Astrocyte (in vitro differentiated cells and primary cell): Measurements from ENCODE around the gene WWC2. TPM values are rescaled to one million over a fixed set of nuclear protein-coding genes. Genes with fewer than 3 reads are reported as not detected.
A peak's percentile ranks its signal among the peaks of the same experiment; 100 is the strongest.

Source experiments
- DNase-seq: peaks from one replicate; pipeline ENCODE4 v3.0.0-alpha.2; 2010; ENCODE audit warnings: low read depth
- FAIRE-seq: peaks from 2 replicates; lab custom pipeline; 2011; peaks lifted over from hg19 to GRCh38; lab: Jason Lieb, UNC
- H2AFZ ChIP-seq: 2 replicates; pipeline ENCODE4 v1.6.0; 2012; ENCODE audit warnings: low read depth, low read length, inconsistent platforms
- H3K27ac ChIP-seq: 2 replicates; pipeline ENCODE4 v1.5.1; 2011; ENCODE audit warnings: low read depth, low read length, inconsistent platforms
- H3K27me3 ChIP-seq: 2 replicates; pipeline ENCODE4 v1.6.0; 2011; ENCODE audit warnings: low read length, inconsistent platforms; ENCODE audit not compliant: insufficient read depth
- H3K36me3 ChIP-seq: 2 replicates; pipeline ENCODE4 v1.5.1; 2011; ENCODE audit warnings: low read length, inconsistent platforms; ENCODE audit not compliant: insufficient read depth
- H3K4me1 ChIP-seq: 2 replicates; pipeline ENCODE4 v1.5.1; 2011; ENCODE audit warnings: low read length, inconsistent platforms; ENCODE audit not compliant: insufficient read depth
- H3K4me2 ChIP-seq: 2 replicates; pipeline ENCODE4 v1.6.0; 2012; ENCODE audit warnings: low read length, inconsistent platforms
- H3K4me3 ChIP-seq: 2 replicates; pipeline ENCODE4 v1.5.1; 2011; ENCODE audit warnings: low read depth, mild to moderate bottlenecking, low read length, inconsistent platforms; ENCODE audit not compliant: insufficient read depth
- H3K79me2 ChIP-seq: 2 replicates; pipeline ENCODE4 v1.6.0; 2012; ENCODE audit warnings: mild to moderate bottlenecking, low read length, inconsistent platforms; ENCODE audit not compliant: insufficient read depth
- H3K9ac ChIP-seq: 2 replicates; pipeline ENCODE4 v1.6.0; 2012; ENCODE audit warnings: mild to moderate bottlenecking, low read length, inconsistent platforms
- H3K9me3 ChIP-seq: 2 replicates; pipeline ENCODE4 v1.5.1; 2012; ENCODE audit warnings: low read depth, mild to moderate bottlenecking, low read length, inconsistent platforms; ENCODE audit not compliant: insufficient read depth
- H4K20me1 ChIP-seq: 2 replicates; pipeline ENCODE4 v1.6.0; 2012; ENCODE audit warnings: low read length, inconsistent platforms; ENCODE audit not compliant: insufficient read depth
- H3K27ac Mint-ChIP-seq: one replicate; pipeline ENCODE4 v1.8.0; 2021; ENCODE audit warnings: mild to moderate bottlenecking, mixed read lengths; ENCODE audit not compliant: unreplicated experiment
- H3K27me3 Mint-ChIP-seq: one replicate; pipeline ENCODE4 v1.8.0; 2021; ENCODE audit warnings: low read depth, mixed read lengths; ENCODE audit not compliant: unreplicated experiment
- H3K36me3 Mint-ChIP-seq: one replicate; pipeline ENCODE4 v1.8.0; 2021; ENCODE audit warnings: low read depth, mixed read lengths; ENCODE audit not compliant: unreplicated experiment
- H3K4me1 Mint-ChIP-seq: one replicate; pipeline ENCODE4 v1.8.0; 2021; ENCODE audit warnings: low read depth, mixed read lengths; ENCODE audit not compliant: unreplicated experiment
- H3K4me3 Mint-ChIP-seq: one replicate; pipeline ENCODE4 v1.8.0; 2021; ENCODE audit warnings: mild to moderate bottlenecking, moderate library complexity, mixed read lengths; ENCODE audit not compliant: unreplicated experiment
- H3K9me3 Mint-ChIP-seq: one replicate; pipeline ENCODE4 v1.8.0; 2021; ENCODE audit warnings: mild to moderate bottlenecking, mixed read lengths; ENCODE audit not compliant: unreplicated experiment
- CTCF ChIP-seq: IDR thresholded peaks from 2 replicates; pipeline ENCODE4 v1.5.1; 2011; ENCODE audit warnings: low read depth, mild to moderate bottlenecking, inconsistent platforms, low read length, moderate library complexity; ENCODE audit not compliant: insufficient read depth
- EZH2 ChIP-seq: IDR thresholded peaks from 2 replicates; pipeline ENCODE4 v1.6.1; 2012; ENCODE audit warnings: mild to moderate bottlenecking, low read length, inconsistent platforms; ENCODE audit not compliant: insufficient read depth
- total RNA-seq: library from RNA; stranded (reverse); gene quantifications from 2 replicates; pipeline ENCODE4 v1.2.1, GENCODE V29; 2021

WWC2 gene
- total RNA-seq, 1 donor from 2014 or later: 62.6 TPM

- H2AFZ ChIP-seq: no peak overlapping the region
- H3K27ac ChIP-seq: no peak overlapping the region
- H3K4me1 ChIP-seq: peaks cover 18% of the 10 kb centered on the region
- no peaks in the 10 kb centered on the region for H3K9me3 ChIP-seq
- no peak overlapping the region for H3K4me2 ChIP-seq
- no peaks in the 10 kb centered on the region for H3K36me3 ChIP-seq
- H3K27me3 ChIP-seq: no peaks in the 10 kb centered on the region
- DNase-seq (no peak), FAIRE-seq (no peak)
- H4K20me1 ChIP-seq: no peaks in the 10 kb centered on the region
- Mint-ChIP-seq H3K27me3 (peaks cover 4% of the 10 kb centered on the region), H3K27ac (no peak overlapping the region), H3K4me3 (no peak overlapping the region), H3K4me1 (peaks cover 36% of the 10 kb centered on the region), H3K9me3 (peaks cover 2% of the 10 kb centered on the region), H3K36me3 (peaks cover 2% of the 10 kb centered on the region)
- H3K79me2 ChIP-seq: no peaks in the 10 kb centered on the region
- H3K4me3 ChIP-seq: no peak overlapping the region
- TF ChIP-seq CTCF (no peak), EZH2 (no peak)
- H3K9ac ChIP-seq: no peak overlapping the region
Measured at GRCh38 chr4:183332447-183332846, 233.4 kb downstream of the WWC2 start.

GRCh38 chr4:183333202-183333601 lies 234.1 kb downstream of the WWC2 start:
- FAIRE-seq (no peak), DNase-seq (no peak)
- Histone ChIP-seq H3K36me3 (no peaks in the 10 kb centered on the region), H3K27ac (no peak overlapping the region), H3K9me3 (no peaks in the 10 kb centered on the region), H3K9ac (no peak overlapping the region), H3K4me2 (no peak overlapping the region), H4K20me1 (no peaks in the 10 kb centered on the region), H3K27me3 (no peaks in the 10 kb centered on the region), H2AFZ (no peak overlapping the region), H3K4me3 (no peak overlapping the region), H3K79me2 (no peaks in the 10 kb centered on the region), H3K4me1 (peaks cover 19% of the 10 kb centered on the region)
- peaks cover 2% of the 10 kb centered on the region for H3K36me3 Mint-ChIP-seq
- no peak overlapping the region for H3K4me3 Mint-ChIP-seq
- H3K9me3 Mint-ChIP-seq: peaks cover 2% of the 10 kb centered on the region
- no peak for TF ChIP-seq EZH2
- no peak for TF ChIP-seq CTCF
- H3K27me3 Mint-ChIP-seq: peaks cover 4% of the 10 kb centered on the region
- H3K27ac Mint-ChIP-seq: no peak overlapping the region
- peaks cover 34% of the 10 kb centered on the region for H3K4me1 Mint-ChIP-seq

GRCh38 chr4:183333983-183334382 lies 234.9 kb downstream of the WWC2 start:
- peak overlapping the region; percentile 25 for H3K4me2 ChIP-seq
- no peak overlapping the region for H3K27ac ChIP-seq
- H3K79me2 ChIP-seq: no peaks in the 10 kb centered on the region
- no peak overlapping the region for H3K4me3 Mint-ChIP-seq
- no peaks in the 10 kb centered on the region for H3K9me3 Mint-ChIP-seq
- H3K36me3 Mint-ChIP-seq: peaks cover under 1% of the 10 kb centered on the region
- H3K36me3 ChIP-seq: no peaks in the 10 kb centered on the region
- H2AFZ ChIP-seq: peak overlapping the region; percentile 49
- no peaks in the 10 kb centered on the region for H4K20me1 ChIP-seq
- peaks cover 27% of the 10 kb centered on the region for H3K4me1 Mint-ChIP-seq
- no peaks in the 10 kb centered on the region for H3K27me3 ChIP-seq
- FAIRE-seq (no peak), DNase-seq (no peak)
- peaks cover 4% of the 10 kb centered on the region for H3K27me3 Mint-ChIP-seq
- H3K27ac Mint-ChIP-seq: peak overlapping the region; percentile 60
- H3K4me3 ChIP-seq: no peak overlapping the region
- no peak for TF ChIP-seq CTCF
- no peak for TF ChIP-seq EZH2
- H3K9ac ChIP-seq: no peak overlapping the region
- H3K4me1 ChIP-seq: peaks cover 15% of the 10 kb centered on the region
- H3K9me3 ChIP-seq: no peaks in the 10 kb centered on the region
